Measurements from ENCODE around the gene CNTN1.

- TF ChIP-seq EP300 (IDR thresholded peaks at IDR 0.05) (no peak), POLR2A (IDR thresholded peaks at IDR 0.05) (no peak), CTCF (IDR thresholded peaks at IDR 0.05) (no peak)
These were observed 28.5 kb upstream of the CNTN1 start for GRCh38 chr12:40663781-40664180.
